A549 (cell line): ENCODE measurements around the gene KCNH2.

Source experiments
- KDM5A ChIP-seq: fragments of 200-600 bp; sonication (generic); IDR thresholded peaks from 2 replicates; pipeline ENCODE4 v1.6.1; 2016; ENCODE audit warnings: antibody characterized with exemption, mild to moderate bottlenecking
- NFE2L2 ChIP-seq: fragments of 150-350 bp; conservative IDR thresholded peaks from 2 replicates; pipeline ENCODE4 v1.6.1; 2014; ENCODE audit warnings: low read length
- POLR2AphosphoS2 ChIP-seq: conservative IDR thresholded peaks from 2 replicates; pipeline ENCODE4 v1.6.1; 2012; ENCODE audit warnings: low read length, improper control_type of control experiment, inconsistent platforms
- TF ChIP-seq, protein P1 (sequence below): fragments of >200 bp; sonication (Bioruptor Twin); formaldehyde crosslinking; IDR thresholded peaks from 3 replicates; pipeline ENCODE4 v1.5.1; 2016

DNA sequence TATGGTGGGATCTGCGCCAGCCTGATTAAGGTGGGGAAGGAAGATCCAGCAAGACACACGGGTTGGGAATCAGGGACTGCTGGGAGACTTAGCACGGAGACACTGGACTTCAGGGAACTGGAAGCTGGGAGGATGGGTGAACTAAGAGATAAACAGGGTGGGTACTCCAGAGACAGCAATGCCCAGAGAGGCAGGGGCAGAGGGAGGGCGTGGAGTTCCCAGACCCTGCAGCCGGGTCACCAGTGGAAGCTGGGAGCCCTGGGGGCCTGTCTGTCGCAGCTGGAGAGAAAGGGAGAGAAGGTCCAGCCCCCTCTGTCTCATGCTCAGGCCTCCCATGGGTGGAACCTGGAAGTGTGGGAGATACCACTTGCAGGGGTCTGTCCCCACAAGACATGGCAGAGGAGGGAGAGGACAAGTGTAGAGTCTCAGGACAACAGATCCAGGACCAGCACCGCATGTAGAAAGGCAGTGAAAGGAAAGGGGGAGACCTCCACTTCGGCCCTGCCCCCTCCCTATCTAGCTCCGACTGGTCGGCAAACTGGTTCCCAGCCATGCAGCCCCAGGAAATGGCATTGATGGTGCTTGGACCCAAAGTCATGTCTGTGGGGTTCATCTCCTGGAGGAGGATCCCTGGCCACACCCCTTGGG, 81.4 kb downstream of the KCNH2 start:
- TF ChIP-seq KDM5A: no peak
- no peak for TF ChIP-seq NFE2L2
- no peak for TF ChIP-seq POLR2AphosphoS2
- TF ChIP-seq, protein P1, sequence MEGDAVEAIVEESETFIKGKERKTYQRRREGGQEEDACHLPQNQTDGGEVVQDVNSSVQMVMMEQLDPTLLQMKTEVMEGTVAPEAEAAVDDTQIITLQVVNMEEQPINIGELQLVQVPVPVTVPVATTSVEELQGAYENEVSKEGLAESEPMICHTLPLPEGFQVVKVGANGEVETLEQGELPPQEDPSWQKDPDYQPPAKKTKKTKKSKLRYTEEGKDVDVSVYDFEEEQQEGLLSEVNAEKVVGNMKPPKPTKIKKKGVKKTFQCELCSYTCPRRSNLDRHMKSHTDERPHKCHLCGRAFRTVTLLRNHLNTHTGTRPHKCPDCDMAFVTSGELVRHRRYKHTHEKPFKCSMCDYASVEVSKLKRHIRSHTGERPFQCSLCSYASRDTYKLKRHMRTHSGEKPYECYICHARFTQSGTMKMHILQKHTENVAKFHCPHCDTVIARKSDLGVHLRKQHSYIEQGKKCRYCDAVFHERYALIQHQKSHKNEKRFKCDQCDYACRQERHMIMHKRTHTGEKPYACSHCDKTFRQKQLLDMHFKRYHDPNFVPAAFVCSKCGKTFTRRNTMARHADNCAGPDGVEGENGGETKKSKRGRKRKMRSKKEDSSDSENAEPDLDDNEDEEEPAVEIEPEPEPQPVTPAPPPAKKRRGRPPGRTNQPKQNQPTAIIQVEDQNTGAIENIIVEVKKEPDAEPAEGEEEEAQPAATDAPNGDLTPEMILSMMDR: no peak
